ENCODE results near the gene MYD88. TPM values are rescaled to one million over a fixed set of nuclear protein-coding genes. Genes with fewer than 3 reads are reported as not detected.
A peak's percentile ranks its signal among the peaks of the same experiment; 100 is the strongest.

Gene MYD88
- total RNA-seq, 1 experiment from 2014 or later = 19.2 TPM

DNA sequence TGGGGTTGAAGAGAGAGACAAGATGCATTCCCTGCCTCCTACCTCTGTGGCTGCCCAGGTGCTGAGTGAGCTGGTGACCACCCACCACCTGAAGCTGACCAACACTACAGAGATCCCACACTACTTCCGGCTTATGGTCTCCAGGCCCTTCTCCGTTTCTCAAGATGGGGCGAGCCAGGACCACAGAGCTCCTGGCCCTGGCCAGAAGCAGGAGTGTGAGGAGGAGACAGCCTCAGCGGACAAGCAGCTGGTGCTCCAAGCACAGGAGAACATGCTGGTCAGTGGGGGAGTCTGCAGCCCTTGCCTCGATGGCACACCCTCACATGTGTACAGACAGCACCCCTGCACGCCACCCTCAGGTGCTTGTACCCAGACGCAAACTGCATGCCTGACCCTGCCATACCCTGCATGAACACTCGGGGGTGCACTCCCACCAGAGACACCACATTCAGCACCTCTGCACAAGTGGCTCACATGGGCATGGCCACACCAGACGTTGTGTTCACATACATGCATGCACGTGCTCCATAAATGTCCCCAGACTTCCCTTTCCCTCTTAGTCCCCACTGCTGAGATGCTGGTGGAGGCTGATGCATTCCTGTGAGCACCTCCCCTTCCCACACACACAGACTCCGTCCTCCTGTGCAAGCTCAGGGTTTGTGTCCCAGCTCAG, 20.6 kb upstream of the MYD88 start:
- ATAC-seq (peak; percentile 82), DNase-seq (ENCODE audit: low spot score) (peak; percentile 74)
- Mint-ChIP-seq H3K4me1 (no peaks in the 10 kb centered on the region), H3K9me3 (no peaks in the 10 kb centered on the region), H3K27ac (no peak overlapping the region), H3K36me3 (peaks cover 10% of the 10 kb centered on the region), H3K4me3 (no peak overlapping the region), H3K27me3 (ENCODE audit: low read depth) (peaks cover 6% of the 10 kb centered on the region)
- POLR2A ChIA-PET = no interaction called here
- TF ChIP-seq, protein P1, sequence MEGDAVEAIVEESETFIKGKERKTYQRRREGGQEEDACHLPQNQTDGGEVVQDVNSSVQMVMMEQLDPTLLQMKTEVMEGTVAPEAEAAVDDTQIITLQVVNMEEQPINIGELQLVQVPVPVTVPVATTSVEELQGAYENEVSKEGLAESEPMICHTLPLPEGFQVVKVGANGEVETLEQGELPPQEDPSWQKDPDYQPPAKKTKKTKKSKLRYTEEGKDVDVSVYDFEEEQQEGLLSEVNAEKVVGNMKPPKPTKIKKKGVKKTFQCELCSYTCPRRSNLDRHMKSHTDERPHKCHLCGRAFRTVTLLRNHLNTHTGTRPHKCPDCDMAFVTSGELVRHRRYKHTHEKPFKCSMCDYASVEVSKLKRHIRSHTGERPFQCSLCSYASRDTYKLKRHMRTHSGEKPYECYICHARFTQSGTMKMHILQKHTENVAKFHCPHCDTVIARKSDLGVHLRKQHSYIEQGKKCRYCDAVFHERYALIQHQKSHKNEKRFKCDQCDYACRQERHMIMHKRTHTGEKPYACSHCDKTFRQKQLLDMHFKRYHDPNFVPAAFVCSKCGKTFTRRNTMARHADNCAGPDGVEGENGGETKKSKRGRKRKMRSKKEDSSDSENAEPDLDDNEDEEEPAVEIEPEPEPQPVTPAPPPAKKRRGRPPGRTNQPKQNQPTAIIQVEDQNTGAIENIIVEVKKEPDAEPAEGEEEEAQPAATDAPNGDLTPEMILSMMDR (IDR thresholded peaks at IDR 0.05) = peak; percentile 60
- TF ChIP-seq, protein P2, sequence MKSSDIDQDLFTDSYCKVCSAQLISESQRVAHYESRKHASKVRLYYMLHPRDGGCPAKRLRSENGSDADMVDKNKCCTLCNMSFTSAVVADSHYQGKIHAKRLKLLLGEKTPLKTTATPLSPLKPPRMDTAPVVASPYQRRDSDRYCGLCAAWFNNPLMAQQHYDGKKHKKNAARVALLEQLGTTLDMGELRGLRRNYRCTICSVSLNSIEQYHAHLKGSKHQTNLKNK (CRISPR knock-in tag; IDR thresholded peaks at IDR 0.05) = no peak
- TF ChIP-seq, protein P3, sequence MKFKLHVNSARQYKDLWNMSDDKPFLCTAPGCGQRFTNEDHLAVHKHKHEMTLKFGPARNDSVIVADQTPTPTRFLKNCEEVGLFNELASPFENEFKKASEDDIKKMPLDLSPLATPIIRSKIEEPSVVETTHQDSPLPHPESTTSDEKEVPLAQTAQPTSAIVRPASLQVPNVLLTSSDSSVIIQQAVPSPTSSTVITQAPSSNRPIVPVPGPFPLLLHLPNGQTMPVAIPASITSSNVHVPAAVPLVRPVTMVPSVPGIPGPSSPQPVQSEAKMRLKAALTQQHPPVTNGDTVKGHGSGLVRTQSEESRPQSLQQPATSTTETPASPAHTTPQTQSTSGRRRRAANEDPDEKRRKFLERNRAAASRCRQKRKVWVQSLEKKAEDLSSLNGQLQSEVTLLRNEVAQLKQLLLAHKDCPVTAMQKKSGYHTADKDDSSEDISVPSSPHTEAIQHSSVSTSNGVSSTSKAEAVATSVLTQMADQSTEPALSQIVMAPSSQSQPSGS (CRISPR knock-in tag; IDR thresholded peaks at IDR 0.05; ENCODE audit: borderline replicate concordance, low read depth) = no peak
- no peak for TF ChIP-seq TP53 (CRISPR knock-in tag; IDR thresholded peaks at IDR 0.05)
- no peak for TF ChIP-seq PRRX2 (CRISPR knock-in tag; IDR thresholded peaks at IDR 0.05)
- TF ChIP-seq FOXP1 (CRISPR knock-in tag; IDR thresholded peaks at IDR 0.05; ENCODE audit: borderline replicate concordance) = 0 out of 2 replicates have a peak, but pooled peaks have one; percentile 20
- CTCF ChIA-PET = interaction anchor here (0.6 to 2.8 kb wide), 13 partner anchors 9 to 229 kb away, joined by 3 to 10 read pairs (median 3); partner anchors contain the start of genes ACAA1, PLCD1 and XYLB

DNA sequence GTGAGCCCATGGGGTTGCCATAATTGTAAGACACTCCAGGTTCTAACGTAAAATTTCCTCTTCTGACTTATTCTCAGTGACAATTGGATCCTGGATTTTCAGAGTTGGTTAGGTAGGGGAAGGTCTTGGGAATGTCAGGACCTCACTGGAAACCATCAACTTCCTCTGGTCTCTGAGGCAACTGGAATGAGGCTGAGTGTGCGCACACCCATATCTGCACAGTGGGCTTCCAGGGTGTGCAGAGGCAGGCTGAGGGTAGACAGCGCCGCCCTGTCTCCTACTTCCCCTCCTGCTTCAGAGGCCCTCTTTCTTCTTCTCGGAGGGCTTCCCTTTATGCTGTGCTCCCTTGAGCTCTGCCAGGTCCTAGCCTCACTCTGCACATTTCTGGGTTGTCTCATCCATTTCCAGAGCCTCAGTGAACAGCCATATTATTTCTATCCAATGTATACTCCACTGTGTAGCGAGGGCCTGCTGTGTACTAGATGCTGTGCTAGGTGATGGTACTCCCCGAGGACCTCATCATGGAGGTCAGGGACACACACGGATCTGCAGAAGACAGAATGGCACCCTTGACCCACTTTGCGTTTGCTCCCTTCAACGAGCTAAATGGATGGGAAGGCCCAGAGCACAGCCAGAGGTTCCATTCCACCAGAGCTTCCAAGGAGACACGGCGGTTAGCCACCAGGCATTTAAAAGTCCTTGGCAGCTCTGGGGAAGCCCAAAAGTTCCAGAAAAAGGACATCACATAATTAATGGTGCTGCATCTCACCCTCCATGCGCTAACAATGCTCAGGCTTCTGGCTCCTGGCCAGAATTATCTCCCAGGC, 19.8 kb upstream of the MYD88 start:
- POLR2A ChIA-PET = no interaction called here
- H3K36me3 Mint-ChIP-seq = peaks cover 15% of the 10 kb centered on the region
- ATAC-seq (no peak), DNase-seq (ENCODE audit: low spot score) (no peak)
- no peak overlapping the region for H3K27ac Mint-ChIP-seq
- H3K4me3 Mint-ChIP-seq = no peak overlapping the region
- H3K4me1 Mint-ChIP-seq = no peaks in the 10 kb centered on the region
- H3K9me3 Mint-ChIP-seq = no peaks in the 10 kb centered on the region
- H3K27me3 Mint-ChIP-seq (ENCODE audit: low read depth) = peaks cover 6% of the 10 kb centered on the region
- CTCF ChIA-PET = interaction anchor here (0.9 to 2.8 kb wide), 8 partner anchors 9 to 163 kb away, joined by 3 to 10 read pairs (median 3); partner anchors contain the start of genes ACAA1 and PLCD1
- TF ChIP-seq ZNF416 (CRISPR knock-in tag; IDR thresholded peaks at IDR 0.05) (no peak), ZNF138 (CRISPR knock-in tag; conservative IDR thresholded peaks at IDR 0.05) (no peak), MXD4 (CRISPR knock-in tag; IDR thresholded peaks at IDR 0.05; ENCODE audit: borderline replicate concordance) (no peak), CREM (CRISPR knock-in tag; IDR thresholded peaks at IDR 0.05) (no peak), OVOL2 (CRISPR knock-in tag; IDR thresholded peaks at IDR 0.05; ENCODE audit: borderline replicate concordance) (no peak), RELA (CRISPR knock-in tag; IDR thresholded peaks at IDR 0.05; ENCODE audit: borderline replicate concordance) (no peak), GTF2I (CRISPR knock-in tag; conservative IDR thresholded peaks at IDR 0.05) (no peak), SMAD3 (CRISPR knock-in tag; IDR thresholded peaks at IDR 0.05; ENCODE audit: borderline replicate concordance) (no peak)
- TF ChIP-seq, protein P4, sequence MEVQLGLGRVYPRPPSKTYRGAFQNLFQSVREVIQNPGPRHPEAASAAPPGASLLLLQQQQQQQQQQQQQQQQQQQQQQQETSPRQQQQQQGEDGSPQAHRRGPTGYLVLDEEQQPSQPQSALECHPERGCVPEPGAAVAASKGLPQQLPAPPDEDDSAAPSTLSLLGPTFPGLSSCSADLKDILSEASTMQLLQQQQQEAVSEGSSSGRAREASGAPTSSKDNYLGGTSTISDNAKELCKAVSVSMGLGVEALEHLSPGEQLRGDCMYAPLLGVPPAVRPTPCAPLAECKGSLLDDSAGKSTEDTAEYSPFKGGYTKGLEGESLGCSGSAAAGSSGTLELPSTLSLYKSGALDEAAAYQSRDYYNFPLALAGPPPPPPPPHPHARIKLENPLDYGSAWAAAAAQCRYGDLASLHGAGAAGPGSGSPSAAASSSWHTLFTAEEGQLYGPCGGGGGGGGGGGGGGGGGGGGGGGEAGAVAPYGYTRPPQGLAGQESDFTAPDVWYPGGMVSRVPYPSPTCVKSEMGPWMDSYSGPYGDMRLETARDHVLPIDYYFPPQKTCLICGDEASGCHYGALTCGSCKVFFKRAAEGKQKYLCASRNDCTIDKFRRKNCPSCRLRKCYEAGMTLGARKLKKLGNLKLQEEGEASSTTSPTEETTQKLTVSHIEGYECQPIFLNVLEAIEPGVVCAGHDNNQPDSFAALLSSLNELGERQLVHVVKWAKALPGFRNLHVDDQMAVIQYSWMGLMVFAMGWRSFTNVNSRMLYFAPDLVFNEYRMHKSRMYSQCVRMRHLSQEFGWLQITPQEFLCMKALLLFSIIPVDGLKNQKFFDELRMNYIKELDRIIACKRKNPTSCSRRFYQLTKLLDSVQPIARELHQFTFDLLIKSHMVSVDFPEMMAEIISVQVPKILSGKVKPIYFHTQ (CRISPR knock-in tag; IDR thresholded peaks at IDR 0.05) = no peak
- TF ChIP-seq, protein P5, sequence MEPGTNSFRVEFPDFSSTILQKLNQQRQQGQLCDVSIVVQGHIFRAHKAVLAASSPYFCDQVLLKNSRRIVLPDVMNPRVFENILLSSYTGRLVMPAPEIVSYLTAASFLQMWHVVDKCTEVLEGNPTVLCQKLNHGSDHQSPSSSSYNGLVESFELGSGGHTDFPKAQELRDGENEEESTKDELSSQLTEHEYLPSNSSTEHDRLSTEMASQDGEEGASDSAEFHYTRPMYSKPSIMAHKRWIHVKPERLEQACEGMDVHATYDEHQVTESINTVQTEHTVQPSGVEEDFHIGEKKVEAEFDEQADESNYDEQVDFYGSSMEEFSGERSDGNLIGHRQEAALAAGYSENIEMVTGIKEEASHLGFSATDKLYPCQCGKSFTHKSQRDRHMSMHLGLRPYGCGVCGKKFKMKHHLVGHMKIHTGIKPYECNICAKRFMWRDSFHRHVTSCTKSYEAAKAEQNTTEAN (CRISPR knock-in tag; IDR thresholded peaks at IDR 0.05) = no peak
- TF ChIP-seq, protein P6, sequence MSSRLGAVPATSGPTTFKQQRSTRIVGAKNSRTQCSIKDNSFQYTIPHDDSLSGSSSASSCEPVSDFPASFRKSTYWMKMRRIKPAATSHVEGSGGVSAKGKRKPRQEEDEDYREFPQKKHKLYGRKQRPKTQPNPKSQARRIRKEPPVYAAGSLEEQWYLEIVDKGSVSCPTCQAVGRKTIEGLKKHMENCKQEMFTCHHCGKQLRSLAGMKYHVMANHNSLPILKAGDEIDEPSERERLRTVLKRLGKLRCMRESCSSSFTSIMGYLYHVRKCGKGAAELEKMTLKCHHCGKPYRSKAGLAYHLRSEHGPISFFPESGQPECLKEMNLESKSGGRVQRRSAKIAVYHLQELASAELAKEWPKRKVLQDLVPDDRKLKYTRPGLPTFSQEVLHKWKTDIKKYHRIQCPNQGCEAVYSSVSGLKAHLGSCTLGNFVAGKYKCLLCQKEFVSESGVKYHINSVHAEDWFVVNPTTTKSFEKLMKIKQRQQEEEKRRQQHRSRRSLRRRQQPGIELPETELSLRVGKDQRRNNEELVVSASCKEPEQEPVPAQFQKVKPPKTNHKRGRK (CRISPR knock-in tag; IDR thresholded peaks at IDR 0.05; ENCODE audit: borderline replicate concordance) = no peak
- TF ChIP-seq, protein P7, sequence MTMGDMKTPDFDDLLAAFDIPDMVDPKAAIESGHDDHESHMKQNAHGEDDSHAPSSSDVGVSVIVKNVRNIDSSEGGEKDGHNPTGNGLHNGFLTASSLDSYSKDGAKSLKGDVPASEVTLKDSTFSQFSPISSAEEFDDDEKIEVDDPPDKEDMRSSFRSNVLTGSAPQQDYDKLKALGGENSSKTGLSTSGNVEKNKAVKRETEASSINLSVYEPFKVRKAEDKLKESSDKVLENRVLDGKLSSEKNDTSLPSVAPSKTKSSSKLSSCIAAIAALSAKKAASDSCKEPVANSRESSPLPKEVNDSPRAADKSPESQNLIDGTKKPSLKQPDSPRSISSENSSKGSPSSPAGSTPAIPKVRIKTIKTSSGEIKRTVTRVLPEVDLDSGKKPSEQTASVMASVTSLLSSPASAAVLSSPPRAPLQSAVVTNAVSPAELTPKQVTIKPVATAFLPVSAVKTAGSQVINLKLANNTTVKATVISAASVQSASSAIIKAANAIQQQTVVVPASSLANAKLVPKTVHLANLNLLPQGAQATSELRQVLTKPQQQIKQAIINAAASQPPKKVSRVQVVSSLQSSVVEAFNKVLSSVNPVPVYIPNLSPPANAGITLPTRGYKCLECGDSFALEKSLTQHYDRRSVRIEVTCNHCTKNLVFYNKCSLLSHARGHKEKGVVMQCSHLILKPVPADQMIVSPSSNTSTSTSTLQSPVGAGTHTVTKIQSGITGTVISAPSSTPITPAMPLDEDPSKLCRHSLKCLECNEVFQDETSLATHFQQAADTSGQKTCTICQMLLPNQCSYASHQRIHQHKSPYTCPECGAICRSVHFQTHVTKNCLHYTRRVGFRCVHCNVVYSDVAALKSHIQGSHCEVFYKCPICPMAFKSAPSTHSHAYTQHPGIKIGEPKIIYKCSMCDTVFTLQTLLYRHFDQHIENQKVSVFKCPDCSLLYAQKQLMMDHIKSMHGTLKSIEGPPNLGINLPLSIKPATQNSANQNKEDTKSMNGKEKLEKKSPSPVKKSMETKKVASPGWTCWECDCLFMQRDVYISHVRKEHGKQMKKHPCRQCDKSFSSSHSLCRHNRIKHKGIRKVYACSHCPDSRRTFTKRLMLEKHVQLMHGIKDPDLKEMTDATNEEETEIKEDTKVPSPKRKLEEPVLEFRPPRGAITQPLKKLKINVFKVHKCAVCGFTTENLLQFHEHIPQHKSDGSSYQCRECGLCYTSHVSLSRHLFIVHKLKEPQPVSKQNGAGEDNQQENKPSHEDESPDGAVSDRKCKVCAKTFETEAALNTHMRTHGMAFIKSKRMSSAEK (CRISPR knock-in tag; IDR thresholded peaks at IDR 0.05; ENCODE audit: borderline replicate concordance) = no peak
